HCT116 (cell line): Measurements from ENCODE around the gene PLA2G2E. TPM values are rescaled to one million over a fixed set of nuclear protein-coding genes. Genes with fewer than 3 reads are reported as not detected.

ENCODE experiments used
- ATAC-seq: fragments of 200-7000 bp; cut with Tn5 transposase; 2 replicates; pipeline ENCODE4 v1.9.1; 2020; ENCODE audit warnings: mild to moderate bottlenecking, moderate library complexity
- BruUV-seq: library from RNA; stranded (reverse); fragments of 400-500 nt; replicated peaks from 2 replicates; lab custom pipeline; 2021; lab: Mats Ljungman, UMichigan
- CTCF ChIA-PET: fragments of 300-600 bp; sonication (Branson Sonifier 250); formaldehyde crosslinking; loops from one replicate; lab custom pipeline; 2021; ENCODE audit warnings: antibody characterized with exemption; lab: Charles Lee
- POLR2A ChIA-PET: fragments of 300-600, 350-600 bp; sonication (Branson Sonifier 250); formaldehyde crosslinking; loops from one replicate; lab custom pipeline; 2021; ENCODE audit warnings: antibody characterized with exemption; lab: Charles Lee
- RAD21 ChIA-PET, 2 experiments: fragments of 300-600 bp; sonication (Branson Sonifier 250); formaldehyde crosslinking; loops; one replicate each; lab custom pipeline; 2023; ENCODE audit warnings: low total read pairs in 2 of 2; ENCODE audit not compliant: uncharacterized antibody in 2 of 2, unreplicated experiment in 2 of 2, low non-redundant PET in 1 of 2; lab: Charles Lee
- DNase-seq: peaks from one replicate; pipeline ENCODE4 v3.0.0-alpha.2; 2010; ENCODE audit warnings: low read depth, low spot score
- H2AFZ ChIP-seq: fragments of 200-600 bp; shearing (Covaris generic), sonication (generic); 2 replicates; pipeline ENCODE4 v1.6.1; 2017; ENCODE audit warnings: low read depth, mixed run types, mixed read lengths, antibody characterized with exemption, low read length; ENCODE audit not compliant: poor library complexity, severe bottlenecking
- H3K27ac ChIP-seq: 2 replicates; pipeline ENCODE4 v1.5.1; 2012; ENCODE audit warnings: low read depth, low read length
- H3K27me3 ChIP-seq: fragments of 200-600 bp; sonication (generic); 2 replicates; pipeline ENCODE4 v1.6.1; 2016; ENCODE audit warnings: mixed run types, low read length, mixed read lengths; ENCODE audit not compliant: insufficient read depth
- H3K36me3 ChIP-seq, 2 experiments: fragments of 200-500 bp in 1 of 2; fragments of 200-600 bp in 1 of 2; sonication (Bioruptor generic) in 1 of 2; sonication (generic) in 1 of 2; 2 replicates each; pipeline versions ENCODE4 v1.5.1 to v1.6.1; 2014 to 2016; ENCODE audit warnings: low read length in 2 of 2, inconsistent platforms in 1 of 2, mixed read lengths in 1 of 2, mixed run types in 1 of 2; ENCODE audit not compliant: insufficient read depth in 2 of 2, control insufficient read depth in 1 of 2
- H3K4me1 ChIP-seq, 2 experiments: fragments of 200-600 bp in 1 of 2; sonication (generic) in 1 of 2; 2 replicates each; pipeline versions ENCODE4 v1.5.1 to v1.6.1; 2012 to 2017; ENCODE audit warnings: low read length in 2 of 2, inconsistent platforms in 1 of 2, mild to moderate bottlenecking in 1 of 2, mixed read lengths in 1 of 2, mixed run types in 1 of 2, moderate library complexity in 1 of 2; ENCODE audit not compliant: insufficient read depth in 2 of 2, control insufficient read depth in 1 of 2
- H3K4me2 ChIP-seq: fragments of 200-600 bp; sonication (generic); 2 replicates; pipeline ENCODE4 v1.6.1; 2017; ENCODE audit warnings: mixed run types, low read length, mixed read lengths
- H3K4me3 ChIP-seq, 2 experiments: fragments of 200-600 bp in 1 of 2; sonication (generic) in 1 of 2; replicated peaks in 1 of 2; 2 replicates each; pipeline ENCODE4 v1.5.1; 2011 to 2016; ENCODE audit warnings: low read length in 2 of 2, control low read depth in 1 of 2, low read depth in 1 of 2, mild to moderate bottlenecking in 1 of 2, mixed read lengths in 1 of 2, mixed run types in 1 of 2
- H3K79me2 ChIP-seq: fragments of 200-600 bp; sonication (generic); 2 replicates; pipeline ENCODE4 v1.6.1; 2017; ENCODE audit warnings: mild to moderate bottlenecking, mixed run types, low read length, moderate library complexity, mixed read lengths; ENCODE audit not compliant: insufficient read depth
- H3K9ac ChIP-seq: fragments of 200-600 bp; sonication (generic); 2 replicates; pipeline ENCODE4 v1.6.1; 2016; ENCODE audit warnings: low read length, mixed read lengths
- H3K9me2 ChIP-seq: fragments of 200-600 bp; sonication (generic), shearing (Covaris generic); 2 replicates; pipeline ENCODE4 v1.6.1; 2017; ENCODE audit warnings: mixed run types, mild to moderate bottlenecking, moderate library complexity; ENCODE audit not compliant: insufficient read depth
- H3K9me3 ChIP-seq, 2 experiments: fragments of 200-500 bp in 1 of 2; fragments of 200-600 bp in 1 of 2; sonication (Bioruptor generic) in 1 of 2; sonication (generic) in 1 of 2; 2 replicates each; pipeline ENCODE4 v1.6.1; 2014 to 2017; ENCODE audit warnings: low read length in 2 of 2, mixed read lengths in 2 of 2, inconsistent platforms in 1 of 2, low read depth in 1 of 2, mild to moderate bottlenecking in 1 of 2, mixed run types in 1 of 2, moderate library complexity in 1 of 2; ENCODE audit not compliant: control insufficient read depth in 1 of 2, insufficient read depth in 1 of 2
- H4K20me1 ChIP-seq: fragments of 200-600 bp; sonication (generic), shearing (Covaris generic); 2 replicates; pipeline ENCODE4 v1.6.1; 2017; ENCODE audit warnings: mixed run types, mild to moderate bottlenecking, moderate library complexity; ENCODE audit not compliant: insufficient read depth
- CBX3 ChIP-seq: IDR thresholded peaks from 2 replicates; pipeline ENCODE4 v1.6.1; 2012; ENCODE audit warnings: low read depth
- CEBPB ChIP-seq: IDR thresholded peaks from 2 replicates; pipeline ENCODE4 v1.6.1; 2012; ENCODE audit warnings: low read depth
- EGR1 ChIP-seq: IDR thresholded peaks from 2 replicates; pipeline ENCODE4 v1.6.1; 2012; ENCODE audit warnings: low read depth
- ELF1 ChIP-seq: IDR thresholded peaks from 2 replicates; pipeline ENCODE4 v1.6.1; 2012; ENCODE audit warnings: low read depth, borderline replicate concordance
- EZH2phosphoT487 ChIP-seq: fragments of 200-600 bp; IDR thresholded peaks from 2 replicates; pipeline ENCODE4 v1.6.1; 2018; ENCODE audit warnings: antibody characterized with exemption, borderline replicate concordance
- FOSL1 ChIP-seq: IDR thresholded peaks from 2 replicates; pipeline ENCODE4 v1.6.1; 2012; ENCODE audit warnings: low read depth
- JUND ChIP-seq: IDR thresholded peaks from 2 replicates; pipeline ENCODE4 v1.6.1; 2012
- POLR2A ChIP-seq: IDR thresholded peaks from 2 replicates; pipeline ENCODE4 v1.7.0; 2011; ENCODE audit warnings: borderline replicate concordance; ENCODE audit not compliant: insufficient read depth, insufficient read length; ENCODE audit errors: extremely low read depth
- POLR2AphosphoS5 ChIP-seq: IDR thresholded peaks from 2 replicates; pipeline ENCODE4 v1.6.1; 2011; ENCODE audit warnings: mild to moderate bottlenecking, low read depth, low read length, moderate library complexity
- RAD21 ChIP-seq: IDR thresholded peaks from 2 replicates; pipeline ENCODE4 v1.6.1; 2012; ENCODE audit warnings: low read depth, mild to moderate bottlenecking
- SIN3A ChIP-seq: IDR thresholded peaks from 2 replicates; pipeline ENCODE4 v1.6.1; 2012; ENCODE audit warnings: low read depth
- SP1 ChIP-seq: IDR thresholded peaks from 2 replicates; pipeline ENCODE4 v1.6.1; 2012; ENCODE audit warnings: low read depth
- SRF ChIP-seq: IDR thresholded peaks from 2 replicates; pipeline ENCODE4 v1.6.1; 2012; ENCODE audit warnings: low read depth
- TCF7L2 ChIP-seq: IDR thresholded peaks from 2 replicates; pipeline ENCODE4 v1.7.0; 2011; ENCODE audit warnings: borderline replicate concordance, inconsistent platforms; ENCODE audit not compliant: insufficient read depth, insufficient read length; ENCODE audit errors: extremely low read depth
- ZFX ChIP-seq: fragments of 450-650 bp; IDR thresholded peaks from 2 replicates; pipeline ENCODE4 v1.6.1; 2017
- ZNF274 ChIP-seq: fragments of 200-500 bp; sonication (Bioruptor generic); IDR thresholded peaks from 2 replicates; pipeline ENCODE4 v1.6.1; 2014; ENCODE audit warnings: mild to moderate bottlenecking, low read depth, low read length, inconsistent platforms
- intact Hi-C: fragments of 100-400 bp; cut with micrococcal nuclease; formaldehyde crosslinking; loops from 2 replicates; pipeline ENCODE4 v1.10.0; 2022
- total RNA-seq: library from RNA; stranded (reverse); gene quantifications from one replicate; pipeline ENCODE4 v1.2.1, GENCODE V29; 2021; ENCODE audit not compliant: unreplicated experiment
- TF ChIP-seq, protein P1 (sequence below): IDR thresholded peaks from 2 replicates; pipeline ENCODE4 v1.6.1; 2011; ENCODE audit warnings: mild to moderate bottlenecking, low read length, moderate library complexity; ENCODE audit not compliant: insufficient replicate concordance; ENCODE audit errors: extremely low read depth
- TF ChIP-seq, protein P2 (sequence below), 3 experiments: fragments of 200-600 bp in 1 of 3; sonication (generic) in 1 of 3; IDR thresholded peaks in 2 of 3; conservative IDR thresholded peaks in 1 of 3; 2 replicates each; pipeline ENCODE4 v1.5.1; 2012 to 2017; ENCODE audit warnings: low read depth in 2 of 3, low read length in 2 of 3, antibody characterized with exemption in 1 of 3, borderline replicate concordance in 1 of 3, control low read depth in 1 of 3, mild to moderate bottlenecking in 1 of 3, mixed read lengths in 1 of 3, mixed run types in 1 of 3, moderate library complexity in 1 of 3; ENCODE audit not compliant: insufficient read depth in 1 of 3
- TF ChIP-seq, protein P3 (sequence below): IDR thresholded peaks from 2 replicates; pipeline ENCODE4 v1.6.1; 2012
- TF ChIP-seq, protein P4 (sequence below): IDR thresholded peaks from 2 replicates; pipeline ENCODE4 v1.6.1; 2012

PLA2G2E gene
- total RNA-seq, 1 experiment from 2014 or later = not detected

DNA sequence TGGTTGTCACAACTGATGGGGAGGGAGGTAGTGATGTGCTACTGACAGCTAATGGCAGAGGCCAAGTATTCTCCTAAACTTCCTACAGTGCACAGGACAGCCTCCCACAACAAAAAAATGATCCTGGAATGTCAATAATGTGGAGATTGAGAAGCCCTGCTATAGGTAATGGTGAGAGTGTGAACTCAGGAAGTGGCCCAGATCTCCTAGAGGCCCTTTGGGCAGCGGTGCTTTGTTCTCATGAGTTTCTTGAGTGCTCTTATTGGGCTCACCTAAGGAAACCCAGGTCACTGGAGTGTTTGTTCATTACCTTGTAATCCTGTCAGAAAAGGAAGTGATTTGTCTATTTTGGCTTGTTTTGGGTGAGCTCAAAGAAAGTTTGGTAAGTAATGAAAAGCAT is 35.3 kb downstream of the PLA2G2E start:
- no peak overlapping the region for H2AFZ ChIP-seq
- no TSS peak for BruUV-seq
- peaks cover 8 to 38% of the 10 kb centered on the region in 2 experiments; a peak in 3 of 4 replicates for H3K36me3 ChIP-seq
- peaks cover 93% of the 10 kb centered on the region for H3K79me2 ChIP-seq
- no peaks in the 10 kb centered on the region for H3K27me3 ChIP-seq
- DNase-seq (no peak), ATAC-seq (no peak)
- H3K9me2 ChIP-seq = no peaks in the 10 kb centered on the region
- H4K20me1 ChIP-seq = peaks cover 4% of the 10 kb centered on the region; the same call in 1 of the 2 replicates
- no peak overlapping the region for H3K9ac ChIP-seq
- H3K27ac ChIP-seq = no peak overlapping the region
- peaks cover 9 to 12% of the 10 kb centered on the region in 2 experiments; a peak in 3 of 4 replicates for H3K4me1 ChIP-seq
- ChIA-PET CTCF (no interaction called here), RAD21 (no interaction called here), POLR2A (no interaction called here)
- no peak overlapping the region for H3K4me2 ChIP-seq
- intact Hi-C loops = no loop called here
- H3K4me3 ChIP-seq = no peak overlapping the region
- TF ChIP-seq FOSL1 (no peak), POLR2AphosphoS5 (no peak), EGR1 (no peak), POLR2A (no peak), TCF7L2 (no peak), SP1 (no peak), CEBPB (no peak), ELF1 (no peak), ZFX (no peak), ZNF274 (no peak), RAD21 (no peak), EZH2phosphoT487 (no peak), SRF (no peak), CBX3 (no peak), SIN3A (no peak), JUND (no peak)
- TF ChIP-seq, protein P1, sequence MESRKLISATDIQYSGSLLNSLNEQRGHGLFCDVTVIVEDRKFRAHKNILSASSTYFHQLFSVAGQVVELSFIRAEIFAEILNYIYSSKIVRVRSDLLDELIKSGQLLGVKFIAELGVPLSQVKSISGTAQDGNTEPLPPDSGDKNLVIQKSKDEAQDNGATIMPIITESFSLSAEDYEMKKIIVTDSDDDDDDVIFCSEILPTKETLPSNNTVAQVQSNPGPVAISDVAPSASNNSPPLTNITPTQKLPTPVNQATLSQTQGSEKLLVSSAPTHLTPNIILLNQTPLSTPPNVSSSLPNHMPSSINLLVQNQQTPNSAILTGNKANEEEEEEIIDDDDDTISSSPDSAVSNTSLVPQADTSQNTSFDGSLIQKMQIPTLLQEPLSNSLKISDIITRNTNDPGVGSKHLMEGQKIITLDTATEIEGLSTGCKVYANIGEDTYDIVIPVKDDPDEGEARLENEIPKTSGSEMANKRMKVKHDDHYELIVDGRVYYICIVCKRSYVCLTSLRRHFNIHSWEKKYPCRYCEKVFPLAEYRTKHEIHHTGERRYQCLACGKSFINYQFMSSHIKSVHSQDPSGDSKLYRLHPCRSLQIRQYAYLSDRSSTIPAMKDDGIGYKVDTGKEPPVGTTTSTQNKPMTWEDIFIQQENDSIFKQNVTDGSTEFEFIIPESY = no peak
- TF ChIP-seq, protein P2, sequence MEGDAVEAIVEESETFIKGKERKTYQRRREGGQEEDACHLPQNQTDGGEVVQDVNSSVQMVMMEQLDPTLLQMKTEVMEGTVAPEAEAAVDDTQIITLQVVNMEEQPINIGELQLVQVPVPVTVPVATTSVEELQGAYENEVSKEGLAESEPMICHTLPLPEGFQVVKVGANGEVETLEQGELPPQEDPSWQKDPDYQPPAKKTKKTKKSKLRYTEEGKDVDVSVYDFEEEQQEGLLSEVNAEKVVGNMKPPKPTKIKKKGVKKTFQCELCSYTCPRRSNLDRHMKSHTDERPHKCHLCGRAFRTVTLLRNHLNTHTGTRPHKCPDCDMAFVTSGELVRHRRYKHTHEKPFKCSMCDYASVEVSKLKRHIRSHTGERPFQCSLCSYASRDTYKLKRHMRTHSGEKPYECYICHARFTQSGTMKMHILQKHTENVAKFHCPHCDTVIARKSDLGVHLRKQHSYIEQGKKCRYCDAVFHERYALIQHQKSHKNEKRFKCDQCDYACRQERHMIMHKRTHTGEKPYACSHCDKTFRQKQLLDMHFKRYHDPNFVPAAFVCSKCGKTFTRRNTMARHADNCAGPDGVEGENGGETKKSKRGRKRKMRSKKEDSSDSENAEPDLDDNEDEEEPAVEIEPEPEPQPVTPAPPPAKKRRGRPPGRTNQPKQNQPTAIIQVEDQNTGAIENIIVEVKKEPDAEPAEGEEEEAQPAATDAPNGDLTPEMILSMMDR (IDR thresholded peaks at IDR 0.05 in 2 of 3, conservative IDR thresholded peaks at IDR 0.05 in 1 of 3; ENCODE audit: borderline replicate concordance in 1 of 3, insufficient read depth in 1 of 3, low read depth in 2 of 3, low read length in 2 of 3) = no peak
- TF ChIP-seq, protein P3, sequence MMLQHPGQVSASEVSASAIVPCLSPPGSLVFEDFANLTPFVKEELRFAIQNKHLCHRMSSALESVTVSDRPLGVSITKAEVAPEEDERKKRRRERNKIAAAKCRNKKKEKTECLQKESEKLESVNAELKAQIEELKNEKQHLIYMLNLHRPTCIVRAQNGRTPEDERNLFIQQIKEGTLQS = no peak
- TF ChIP-seq, protein P4, sequence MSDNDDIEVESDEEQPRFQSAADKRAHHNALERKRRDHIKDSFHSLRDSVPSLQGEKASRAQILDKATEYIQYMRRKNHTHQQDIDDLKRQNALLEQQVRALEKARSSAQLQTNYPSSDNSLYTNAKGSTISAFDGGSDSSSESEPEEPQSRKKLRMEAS = no peak
- no peaks in the 10 kb centered on the region for H3K9me3 ChIP-seq
